Ishikawa (cell line): ENCODE measurements around the gene PDE1A.

Experiments
- CEBPB ChIP-seq: IDR thresholded peaks from 2 replicates; pipeline ENCODE4 v1.6.1; 2012
- CREB1 ChIP-seq: IDR thresholded peaks from 2 replicates; pipeline ENCODE4 v1.6.1; 2012; ENCODE audit warnings: low read depth
- EP300 ChIP-seq: IDR thresholded peaks from 2 replicates; pipeline ENCODE4 v1.6.1; 2012; ENCODE audit warnings: borderline replicate concordance
- FOXM1 ChIP-seq: IDR thresholded peaks from 2 replicates; pipeline ENCODE4 v1.6.1; 2012; ENCODE audit warnings: low read depth, borderline replicate concordance
- RAD21 ChIP-seq: IDR thresholded peaks from 2 replicates; pipeline ENCODE4 v1.6.1; 2012; ENCODE audit warnings: low read depth
- TCF12 ChIP-seq: IDR thresholded peaks from 2 replicates; pipeline ENCODE4 v1.6.1; 2012; ENCODE audit warnings: low read depth
- TEAD4 ChIP-seq: IDR thresholded peaks from 2 replicates; pipeline ENCODE4 v1.6.1; 2012
- YY1 ChIP-seq: IDR thresholded peaks from 2 replicates; pipeline ENCODE4 v1.6.1; 2012; ENCODE audit warnings: low read depth
- ZBTB7A ChIP-seq: IDR thresholded peaks from 2 replicates; pipeline ENCODE4 v1.6.1; 2012; ENCODE audit warnings: low read depth
- TF ChIP-seq, protein P1 (sequence below): IDR thresholded peaks from 2 replicates; pipeline ENCODE4 v1.6.1; 2012
- TF ChIP-seq, protein P2 (sequence below): IDR thresholded peaks from 2 replicates; pipeline ENCODE4 v1.6.1; 2012
- TF ChIP-seq, protein P3 (sequence below): IDR thresholded peaks from 2 replicates; pipeline ENCODE4 v1.6.1; 2012; ENCODE audit warnings: low read depth, mild to moderate bottlenecking

DNA sequence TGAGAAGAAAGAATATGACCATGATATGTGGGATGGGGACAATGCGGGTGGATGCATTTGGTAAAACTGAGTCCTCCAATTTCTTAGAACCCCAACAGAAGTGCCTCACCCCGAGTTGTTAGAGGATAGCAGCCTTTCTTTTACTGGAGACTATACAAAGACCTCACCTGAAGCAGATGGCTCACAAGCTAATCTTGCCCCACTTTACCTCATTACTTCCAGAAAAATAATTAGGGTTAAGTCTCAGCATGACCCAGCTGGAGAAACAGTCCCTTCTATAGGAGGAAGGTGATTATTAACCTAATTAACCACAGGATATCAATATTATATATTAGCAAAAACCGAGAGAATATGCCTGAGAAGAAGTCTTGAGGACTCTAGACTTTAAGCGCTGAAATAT, 128.4 kb downstream of the PDE1A start:
- TF ChIP-seq CEBPB, result no peak
- no peak for TF ChIP-seq YY1
- no peak for TF ChIP-seq CREB1
- TF ChIP-seq, protein P1, sequence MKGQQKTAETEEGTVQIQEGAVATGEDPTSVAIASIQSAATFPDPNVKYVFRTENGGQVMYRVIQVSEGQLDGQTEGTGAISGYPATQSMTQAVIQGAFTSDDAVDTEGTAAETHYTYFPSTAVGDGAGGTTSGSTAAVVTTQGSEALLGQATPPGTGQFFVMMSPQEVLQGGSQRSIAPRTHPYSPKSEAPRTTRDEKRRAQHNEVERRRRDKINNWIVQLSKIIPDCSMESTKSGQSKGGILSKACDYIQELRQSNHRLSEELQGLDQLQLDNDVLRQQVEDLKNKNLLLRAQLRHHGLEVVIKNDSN, result no peak
- TF ChIP-seq, protein P2, sequence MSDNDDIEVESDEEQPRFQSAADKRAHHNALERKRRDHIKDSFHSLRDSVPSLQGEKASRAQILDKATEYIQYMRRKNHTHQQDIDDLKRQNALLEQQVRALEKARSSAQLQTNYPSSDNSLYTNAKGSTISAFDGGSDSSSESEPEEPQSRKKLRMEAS, result no peak
- TF ChIP-seq, protein P3, sequence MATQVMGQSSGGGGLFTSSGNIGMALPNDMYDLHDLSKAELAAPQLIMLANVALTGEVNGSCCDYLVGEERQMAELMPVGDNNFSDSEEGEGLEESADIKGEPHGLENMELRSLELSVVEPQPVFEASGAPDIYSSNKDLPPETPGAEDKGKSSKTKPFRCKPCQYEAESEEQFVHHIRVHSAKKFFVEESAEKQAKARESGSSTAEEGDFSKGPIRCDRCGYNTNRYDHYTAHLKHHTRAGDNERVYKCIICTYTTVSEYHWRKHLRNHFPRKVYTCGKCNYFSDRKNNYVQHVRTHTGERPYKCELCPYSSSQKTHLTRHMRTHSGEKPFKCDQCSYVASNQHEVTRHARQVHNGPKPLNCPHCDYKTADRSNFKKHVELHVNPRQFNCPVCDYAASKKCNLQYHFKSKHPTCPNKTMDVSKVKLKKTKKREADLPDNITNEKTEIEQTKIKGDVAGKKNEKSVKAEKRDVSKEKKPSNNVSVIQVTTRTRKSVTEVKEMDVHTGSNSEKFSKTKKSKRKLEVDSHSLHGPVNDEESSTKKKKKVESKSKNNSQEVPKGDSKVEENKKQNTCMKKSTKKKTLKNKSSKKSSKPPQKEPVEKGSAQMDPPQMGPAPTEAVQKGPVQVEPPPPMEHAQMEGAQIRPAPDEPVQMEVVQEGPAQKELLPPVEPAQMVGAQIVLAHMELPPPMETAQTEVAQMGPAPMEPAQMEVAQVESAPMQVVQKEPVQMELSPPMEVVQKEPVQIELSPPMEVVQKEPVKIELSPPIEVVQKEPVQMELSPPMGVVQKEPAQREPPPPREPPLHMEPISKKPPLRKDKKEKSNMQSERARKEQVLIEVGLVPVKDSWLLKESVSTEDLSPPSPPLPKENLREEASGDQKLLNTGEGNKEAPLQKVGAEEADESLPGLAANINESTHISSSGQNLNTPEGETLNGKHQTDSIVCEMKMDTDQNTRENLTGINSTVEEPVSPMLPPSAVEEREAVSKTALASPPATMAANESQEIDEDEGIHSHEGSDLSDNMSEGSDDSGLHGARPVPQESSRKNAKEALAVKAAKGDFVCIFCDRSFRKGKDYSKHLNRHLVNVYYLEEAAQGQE, result no peak
- no peak for TF ChIP-seq EP300
- no peak for TF ChIP-seq TEAD4
- TF ChIP-seq RAD21, result no peak
- TF ChIP-seq TCF12, result no peak
- TF ChIP-seq ZBTB7A, result no peak
- TF ChIP-seq FOXM1, result no peak
